ENCODE data around the gene NBEAL2.
"Not testable (repeated sequence)": the region's sequence is repeated elsewhere in the genome, so short reads cannot be mapped to it uniquely, and the experiment has no call there.

The NBEAL2 gene

GRCh38 chr3:47024932-47025331 lies 45.5 kb downstream of the NBEAL2 start:
- H3K9me3 ChIP-seq (ENCODE audit: control extremely low read depth in 1 of 5, control insufficient read depth in 4 of 5, insufficient read depth in 2 of 5, low read depth in 1 of 5, low read length in 4 of 5) = no peaks in the 10 kb centered on the region
- H3K27me3 ChIP-seq (replicated peaks in 2 of 5; ENCODE audit: control insufficient read depth in 4 of 5, insufficient read depth in 5 of 5, low read length in 4 of 5) = no peaks in the 10 kb centered on the region
- ChIA-PET POLR2A (interaction anchor here (0.6 kb wide), 1 partner anchor 503 kb away, joined by 6 read pairs; no protein-coding TSS in a partner anchor), CTCF (no interaction called here)
- H3K4me3 ChIP-seq (ENCODE audit: control insufficient read depth in 1 of 7, extremely low read depth in 1 of 7, insufficient read depth in 4 of 7, low read depth in 2 of 7, low read length in 6 of 7) = no peak overlapping the region
- DNase-seq = no peak
- H3K4me1 ChIP-seq (ENCODE audit: control extremely low read depth in 1 of 4, control insufficient read depth in 4 of 4, insufficient read depth in 4 of 4, low read length in 3 of 4) = peaks cover 0 to 10% (median 3%) of the 10 kb centered on the region in 4 experiments
- H3K36me3 ChIP-seq (ENCODE audit: control insufficient read depth in 4 of 4, insufficient read depth in 4 of 4, low read length in 3 of 4) = peaks cover 14 to 27% (median 17%) of the 10 kb centered on the region in 4 experiments
- H3K27ac ChIP-seq (ENCODE audit: insufficient read depth in 1 of 2, low read depth in 1 of 2, low read length in 2 of 2, poor library complexity in 1 of 2, severe bottlenecking in 2 of 2) = no peak overlapping the region

GRCh38 chr3:47026432-47026831 lies 47.0 kb downstream of the NBEAL2 start:
- peaks cover 11 to 18% (median 14%) of the 10 kb centered on the region in 4 experiments for H3K36me3 ChIP-seq (ENCODE audit: control insufficient read depth in 4 of 4, insufficient read depth in 4 of 4, low read length in 3 of 4)
- H3K4me3 ChIP-seq (ENCODE audit: control insufficient read depth in 1 of 7, extremely low read depth in 1 of 7, insufficient read depth in 4 of 7, low read depth in 2 of 7, low read length in 6 of 7); H3K4me1 ChIP-seq (ENCODE audit: control extremely low read depth in 1 of 4, control insufficient read depth in 4 of 4, insufficient read depth in 4 of 4, low read length in 3 of 4); H3K27me3 ChIP-seq (replicated peaks in 2 of 5; ENCODE audit: control insufficient read depth in 4 of 5, insufficient read depth in 5 of 5, low read length in 4 of 5); H3K27ac ChIP-seq (ENCODE audit: insufficient read depth in 1 of 2, low read depth in 1 of 2, low read length in 2 of 2, poor library complexity in 1 of 2, severe bottlenecking in 2 of 2); POLR2A ChIA-PET; DNase-seq; CTCF ChIA-PET; H3K9me3 ChIP-seq (ENCODE audit: control extremely low read depth in 1 of 5, control insufficient read depth in 4 of 5, insufficient read depth in 2 of 5, low read depth in 1 of 5, low read length in 4 of 5): not testable (repeated sequence)
- WGBS (ENCODE audit: insufficient coverage) = no CpG with 5 or more reads among the region's 1 CpG

- CTCF ChIA-PET = interaction anchor here (1.0 to 1.7 kb wide), 6 partner anchors 12 to 299 kb away, joined by 3 to 6 read pairs (median 3); no protein-coding TSS in a partner anchor
- no peak for DNase-seq
- Histone ChIP-seq H3K9me3 (ENCODE audit: control extremely low read depth in 1 of 5, control insufficient read depth in 4 of 5, insufficient read depth in 2 of 5, low read depth in 1 of 5, low read length in 4 of 5) (no peaks in the 10 kb centered on the region), H3K36me3 (ENCODE audit: control insufficient read depth in 4 of 4, insufficient read depth in 4 of 4, low read length in 3 of 4) (peaks cover 13 to 16% (median 15%) of the 10 kb centered on the region in 4 experiments), H3K27me3 (replicated peaks in 2 of 5; ENCODE audit: control insufficient read depth in 4 of 5, insufficient read depth in 5 of 5, low read length in 4 of 5) (no peaks in the 10 kb centered on the region), H3K4me3 (ENCODE audit: control insufficient read depth in 1 of 7, extremely low read depth in 1 of 7, insufficient read depth in 4 of 7, low read depth in 2 of 7, low read length in 6 of 7) (no peak overlapping the region), H3K4me1 (ENCODE audit: control extremely low read depth in 1 of 4, control insufficient read depth in 4 of 4, insufficient read depth in 4 of 4, low read length in 3 of 4) (peaks cover 0 to 7% (median 4%) of the 10 kb centered on the region in 4 experiments), H3K27ac (ENCODE audit: insufficient read depth in 1 of 2, low read depth in 1 of 2, low read length in 2 of 2, poor library complexity in 1 of 2, severe bottlenecking in 2 of 2) (no peak overlapping the region)
- WGBS (ENCODE audit: insufficient coverage) = 92% methylated on average over 3 of the region's 3 CpGs
- POLR2A ChIA-PET = interaction anchor here (0.7 kb wide), 1 partner anchor 105 kb away, joined by 3 read pairs; no protein-coding TSS in a partner anchor
Observed at GRCh38 chr3:47028146-47028545, 48.7 kb downstream of the NBEAL2 start.

- H3K27me3 ChIP-seq (replicated peaks in 2 of 5; ENCODE audit: control insufficient read depth in 4 of 5, insufficient read depth in 5 of 5, low read length in 4 of 5) = no peaks in the 10 kb centered on the region
- no peaks in the 10 kb centered on the region for H3K9me3 ChIP-seq (ENCODE audit: control extremely low read depth in 1 of 5, control insufficient read depth in 4 of 5, insufficient read depth in 2 of 5, low read depth in 1 of 5, low read length in 4 of 5)
- DNase-seq = no peak
- ChIA-PET CTCF (interaction anchor here (0.6 to 1.7 kb wide), 6 partner anchors 8 to 298 kb away, joined by 3 to 6 read pairs (median 3); no protein-coding TSS in a partner anchor), POLR2A (interaction anchor here (0.6 kb wide), 1 partner anchor 15 kb away, joined by 5 read pairs; no protein-coding TSS in a partner anchor)
- H3K36me3 ChIP-seq (ENCODE audit: control insufficient read depth in 4 of 4, insufficient read depth in 4 of 4, low read length in 3 of 4) = peaks cover 14 to 16% (median 15%) of the 10 kb centered on the region in 4 experiments
- no peak overlapping the region for H3K4me3 ChIP-seq (ENCODE audit: control insufficient read depth in 1 of 7, extremely low read depth in 1 of 7, insufficient read depth in 4 of 7, low read depth in 2 of 7, low read length in 6 of 7)
- no peak overlapping the region for H3K27ac ChIP-seq (ENCODE audit: insufficient read depth in 1 of 2, low read depth in 1 of 2, low read length in 2 of 2, poor library complexity in 1 of 2, severe bottlenecking in 2 of 2)
- 83% methylated on average over 1 of the region's 1 CpG for WGBS (ENCODE audit: insufficient coverage)
- H3K4me1 ChIP-seq (ENCODE audit: control extremely low read depth in 1 of 4, control insufficient read depth in 4 of 4, insufficient read depth in 4 of 4, low read length in 3 of 4) = peaks cover 0 to 7% (median 4%) of the 10 kb centered on the region in 4 experiments
Observed at GRCh38 chr3:47028667-47029066, 49.2 kb downstream of the NBEAL2 start.

GRCh38 chr3:47031041-47031440 lies 51.6 kb downstream of the NBEAL2 start:
- peak overlapping the region in 1 of 2 experiments; percentile 29 for H3K27ac ChIP-seq (ENCODE audit: insufficient read depth in 1 of 2, low read depth in 1 of 2, low read length in 2 of 2, poor library complexity in 1 of 2, severe bottlenecking in 2 of 2)
- CTCF ChIA-PET = interaction anchor here (1.1 to 4.3 kb wide), 4 partner anchors 8 to 13 kb away, joined by 3 to 17 read pairs (median 4); no protein-coding TSS in a partner anchor
- H3K4me1 ChIP-seq (ENCODE audit: control extremely low read depth in 1 of 4, control insufficient read depth in 4 of 4, insufficient read depth in 4 of 4, low read length in 3 of 4); H3K4me3 ChIP-seq (ENCODE audit: control insufficient read depth in 1 of 7, extremely low read depth in 1 of 7, insufficient read depth in 4 of 7, low read depth in 2 of 7, low read length in 6 of 7); H3K27me3 ChIP-seq (replicated peaks in 2 of 5; ENCODE audit: control insufficient read depth in 4 of 5, insufficient read depth in 5 of 5, low read length in 4 of 5); H3K9me3 ChIP-seq (ENCODE audit: control extremely low read depth in 1 of 5, control insufficient read depth in 4 of 5, insufficient read depth in 2 of 5, low read depth in 1 of 5, low read length in 4 of 5); POLR2A ChIA-PET: not testable (repeated sequence)
- WGBS (ENCODE audit: insufficient coverage) = no CpG with 5 or more reads among the region's 4 CpGs
- peaks cover 27 to 36% (median 32%) of the 10 kb centered on the region in 4 experiments for H3K36me3 ChIP-seq (ENCODE audit: control insufficient read depth in 4 of 4, insufficient read depth in 4 of 4, low read length in 3 of 4)
- DNase-seq = peak in 1 of 3 donors; percentile 41

- no peak for DNase-seq
- Histone ChIP-seq H3K4me3 (ENCODE audit: control insufficient read depth in 1 of 7, extremely low read depth in 1 of 7, insufficient read depth in 4 of 7, low read depth in 2 of 7, low read length in 6 of 7) (no peak overlapping the region), H3K36me3 (ENCODE audit: control insufficient read depth in 4 of 4, insufficient read depth in 4 of 4, low read length in 3 of 4) (peaks cover 23 to 52% (median 32%) of the 10 kb centered on the region in 4 experiments), H3K27me3 (replicated peaks in 2 of 5; ENCODE audit: control insufficient read depth in 4 of 5, insufficient read depth in 5 of 5, low read length in 4 of 5) (no peaks in the 10 kb centered on the region), H3K27ac (ENCODE audit: insufficient read depth in 1 of 2, low read depth in 1 of 2, low read length in 2 of 2, poor library complexity in 1 of 2, severe bottlenecking in 2 of 2) (no peak overlapping the region), H3K9me3 (ENCODE audit: control extremely low read depth in 1 of 5, control insufficient read depth in 4 of 5, insufficient read depth in 2 of 5, low read depth in 1 of 5, low read length in 4 of 5) (no peaks in the 10 kb centered on the region), H3K4me1 (ENCODE audit: control extremely low read depth in 1 of 4, control insufficient read depth in 4 of 4, insufficient read depth in 4 of 4, low read length in 3 of 4) (peaks cover 0 to 7% (median 4%) of the 10 kb centered on the region in 4 experiments)
- CTCF ChIA-PET = interaction anchor here (0.6 to 1.6 kb wide), 3 partner anchors 14 to 18 kb away, joined by 3 to 6 read pairs (median 4); no protein-coding TSS in a partner anchor
- POLR2A ChIA-PET = no interaction called here
- WGBS (ENCODE audit: insufficient coverage) = 100% methylated on average over 2 of the region's 2 CpGs
Observed at GRCh38 chr3:47034868-47035489, 55.5 kb downstream of the NBEAL2 start.

- WGBS (ENCODE audit: insufficient coverage) = 100% methylated on average over 1 of the region's 2 CpGs
- ChIA-PET POLR2A (no interaction called here), CTCF (interaction anchor here (1.2 to 1.6 kb wide), 3 partner anchors 15 to 291 kb away, joined by 3 to 6 read pairs (median 3); no protein-coding TSS in a partner anchor)
- no peak overlapping the region for H3K4me3 ChIP-seq (ENCODE audit: control insufficient read depth in 1 of 7, extremely low read depth in 1 of 7, insufficient read depth in 4 of 7, low read depth in 2 of 7, low read length in 6 of 7)
- peaks cover 25 to 58% (median 38%) of the 10 kb centered on the region in 4 experiments for H3K36me3 ChIP-seq (ENCODE audit: control insufficient read depth in 4 of 4, insufficient read depth in 4 of 4, low read length in 3 of 4)
- H3K9me3 ChIP-seq (ENCODE audit: control extremely low read depth in 1 of 5, control insufficient read depth in 4 of 5, insufficient read depth in 2 of 5, low read depth in 1 of 5, low read length in 4 of 5) = no peaks in the 10 kb centered on the region
- H3K27ac ChIP-seq (ENCODE audit: insufficient read depth in 1 of 2, low read depth in 1 of 2, low read length in 2 of 2, poor library complexity in 1 of 2, severe bottlenecking in 2 of 2) = no peak overlapping the region
- H3K27me3 ChIP-seq (replicated peaks in 2 of 5; ENCODE audit: control insufficient read depth in 4 of 5, insufficient read depth in 5 of 5, low read length in 4 of 5) = no peaks in the 10 kb centered on the region
- no peak for DNase-seq
- peaks cover 0 to 7% (median 4%) of the 10 kb centered on the region in 4 experiments for H3K4me1 ChIP-seq (ENCODE audit: control extremely low read depth in 1 of 4, control insufficient read depth in 4 of 4, insufficient read depth in 4 of 4, low read length in 3 of 4)
Observed at GRCh38 chr3:47035645-47036044, 56.2 kb downstream of the NBEAL2 start.

Data from common myeloid progenitor, CD34-positive (primary cell).